ENCODE results near the gene KCNK5. TPM values are rescaled to one million over a fixed set of nuclear protein-coding genes. Genes with fewer than 3 reads are reported as not detected.

The KCNK5 gene
- total and polyA plus RNA-seq, 2 experiments from 2014 or later, result 6.6 to 11.4 TPM

DNA sequence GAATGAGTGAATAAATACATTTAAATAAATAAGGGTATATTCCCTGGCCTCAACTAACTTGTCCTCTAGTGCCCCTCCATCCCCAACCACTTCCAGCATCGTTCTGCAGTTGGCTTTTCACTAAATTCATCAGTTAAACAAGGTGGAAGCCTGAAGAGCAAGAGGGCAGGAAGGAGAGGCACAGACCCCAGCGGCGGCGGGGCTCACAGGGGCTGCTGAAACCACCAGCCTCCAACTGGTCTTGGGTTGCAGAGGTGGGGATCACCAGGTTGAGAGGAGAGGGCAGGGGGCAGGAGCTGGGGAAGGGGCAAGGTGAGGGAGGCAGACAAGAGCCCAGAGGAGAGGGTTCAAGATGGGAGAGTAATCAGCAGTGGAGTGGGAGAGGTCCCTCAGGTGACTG, 27.1 kb downstream of the KCNK5 start:
- Histone ChIP-seq H3K4me2 (no peak overlapping the region), H3K9me2 (replicated peaks; ENCODE audit: insufficient read depth) (no peaks in the 10 kb centered on the region), H4K20me1 (ENCODE audit: insufficient read depth, poor library complexity, severe bottlenecking) (no peaks in the 10 kb centered on the region), H3K9me3 (ENCODE audit: low read depth) (no peaks in the 10 kb centered on the region), H3K27me3 (no peaks in the 10 kb centered on the region), H3K27ac (peak overlapping the region; percentile 89), H2AFZ (no peak overlapping the region), H3K36me3 (replicated peaks; ENCODE audit: insufficient read depth, low read depth) (no peaks in the 10 kb centered on the region), H3K4me1 (ENCODE audit: insufficient read depth) (peaks cover 68% of the 10 kb centered on the region), H3K79me2 (peaks cover 17% of the 10 kb centered on the region), H3K4me3 (no peak overlapping the region)
- WGBS (ENCODE audit: low lambda C conversion rate, missing lambda C conversion rate), result 95% methylated on average over 4 of the region's 4 CpGs
- no peak for DNase-seq (ENCODE audit: low spot score)
- TF ChIP-seq, protein P1, sequence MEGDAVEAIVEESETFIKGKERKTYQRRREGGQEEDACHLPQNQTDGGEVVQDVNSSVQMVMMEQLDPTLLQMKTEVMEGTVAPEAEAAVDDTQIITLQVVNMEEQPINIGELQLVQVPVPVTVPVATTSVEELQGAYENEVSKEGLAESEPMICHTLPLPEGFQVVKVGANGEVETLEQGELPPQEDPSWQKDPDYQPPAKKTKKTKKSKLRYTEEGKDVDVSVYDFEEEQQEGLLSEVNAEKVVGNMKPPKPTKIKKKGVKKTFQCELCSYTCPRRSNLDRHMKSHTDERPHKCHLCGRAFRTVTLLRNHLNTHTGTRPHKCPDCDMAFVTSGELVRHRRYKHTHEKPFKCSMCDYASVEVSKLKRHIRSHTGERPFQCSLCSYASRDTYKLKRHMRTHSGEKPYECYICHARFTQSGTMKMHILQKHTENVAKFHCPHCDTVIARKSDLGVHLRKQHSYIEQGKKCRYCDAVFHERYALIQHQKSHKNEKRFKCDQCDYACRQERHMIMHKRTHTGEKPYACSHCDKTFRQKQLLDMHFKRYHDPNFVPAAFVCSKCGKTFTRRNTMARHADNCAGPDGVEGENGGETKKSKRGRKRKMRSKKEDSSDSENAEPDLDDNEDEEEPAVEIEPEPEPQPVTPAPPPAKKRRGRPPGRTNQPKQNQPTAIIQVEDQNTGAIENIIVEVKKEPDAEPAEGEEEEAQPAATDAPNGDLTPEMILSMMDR (IDR thresholded peaks at IDR 0.05; ENCODE audit: poor library complexity), result no peak
- no peak for TF ChIP-seq EZH2 (IDR thresholded peaks at IDR 0.05; ENCODE audit: borderline replicate concordance)
- TF ChIP-seq EZH2phosphoT487 (IDR thresholded peaks at IDR 0.05; ENCODE audit: low read depth, severe bottlenecking, unreplicated experiment), result no peak

DNA sequence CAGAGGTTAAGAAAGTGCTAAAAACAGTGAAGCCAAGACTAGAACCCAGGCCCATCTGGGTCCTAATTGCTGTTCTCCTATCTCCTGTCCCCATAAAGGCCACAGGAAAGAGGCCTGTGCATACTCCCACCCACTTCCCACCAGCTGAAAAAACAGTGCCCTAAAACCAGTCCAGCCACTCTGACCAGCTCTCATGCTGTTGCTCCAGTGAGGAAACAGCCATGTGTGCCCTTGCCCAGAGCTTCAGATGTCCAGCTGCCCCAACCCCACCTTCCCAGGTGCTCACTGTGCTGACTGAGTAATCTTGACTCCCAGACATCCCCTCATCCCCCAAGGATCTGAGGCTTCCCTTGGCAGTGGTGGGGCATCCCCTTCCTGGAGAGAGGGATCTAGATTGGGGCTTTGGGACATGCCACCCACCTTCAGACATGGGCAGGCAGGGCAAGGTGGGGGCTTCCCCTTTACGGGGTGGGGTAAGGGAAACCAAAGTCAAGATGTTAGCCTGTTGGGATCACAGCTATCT, 28.7 kb downstream of the KCNK5 start:
- H3K27ac ChIP-seq, result no peak overlapping the region
- no peak overlapping the region for H3K4me2 ChIP-seq
- H3K79me2 ChIP-seq, result peaks cover 13% of the 10 kb centered on the region
- no peaks in the 10 kb centered on the region for H3K36me3 ChIP-seq (replicated peaks; ENCODE audit: insufficient read depth, low read depth)
- peaks cover 64% of the 10 kb centered on the region for H3K4me1 ChIP-seq (ENCODE audit: insufficient read depth)
- WGBS (ENCODE audit: low lambda C conversion rate, missing lambda C conversion rate), result 67% methylated on average over 1 of the region's 1 CpG
- H3K9me3 ChIP-seq (ENCODE audit: low read depth), result no peaks in the 10 kb centered on the region
- no peak overlapping the region for H3K4me3 ChIP-seq
- no peaks in the 10 kb centered on the region for H3K27me3 ChIP-seq
- DNase-seq (ENCODE audit: low spot score), result no peak
- H2AFZ ChIP-seq, result no peak overlapping the region
- H4K20me1 ChIP-seq (ENCODE audit: insufficient read depth, poor library complexity, severe bottlenecking), result no peaks in the 10 kb centered on the region
- TF ChIP-seq, protein P1 (IDR thresholded peaks at IDR 0.05; ENCODE audit: poor library complexity), result no peak
- TF ChIP-seq EZH2phosphoT487 (IDR thresholded peaks at IDR 0.05; ENCODE audit: low read depth, severe bottlenecking, unreplicated experiment), result no peak
- H3K9me2 ChIP-seq (replicated peaks; ENCODE audit: insufficient read depth), result no peaks in the 10 kb centered on the region

DNA sequence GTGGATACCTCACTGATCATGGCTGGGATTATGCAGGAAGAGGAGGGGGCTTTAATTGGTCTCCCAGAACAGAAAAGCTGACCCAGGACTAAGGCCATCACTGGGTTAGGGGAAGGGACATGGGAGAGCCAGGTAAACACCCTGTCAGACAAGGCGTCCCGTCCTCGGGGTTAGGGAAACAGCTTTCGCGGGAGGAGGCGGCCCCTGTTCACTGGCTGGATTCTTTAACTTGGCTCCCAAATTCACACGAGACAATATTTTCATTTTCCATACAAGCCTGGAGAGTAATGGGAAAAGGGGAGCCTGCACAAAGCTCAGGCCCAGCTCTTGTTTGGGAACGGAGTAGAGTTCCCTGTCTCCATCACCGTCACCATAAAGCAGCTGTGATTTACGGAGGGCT, 29.3 kb downstream of the KCNK5 start:
- Histone ChIP-seq H2AFZ (no peak overlapping the region), H4K20me1 (ENCODE audit: insufficient read depth, poor library complexity, severe bottlenecking) (no peaks in the 10 kb centered on the region), H3K4me3 (no peak overlapping the region), H3K4me1 (ENCODE audit: insufficient read depth) (peaks cover 58% of the 10 kb centered on the region), H3K27me3 (no peaks in the 10 kb centered on the region), H3K4me2 (no peak overlapping the region), H3K36me3 (replicated peaks; ENCODE audit: insufficient read depth, low read depth) (no peaks in the 10 kb centered on the region), H3K27ac (no peak overlapping the region), H3K9me2 (replicated peaks; ENCODE audit: insufficient read depth) (no peaks in the 10 kb centered on the region), H3K9me3 (ENCODE audit: low read depth) (no peaks in the 10 kb centered on the region), H3K79me2 (peaks cover 13% of the 10 kb centered on the region)
- TF ChIP-seq, protein P1 (IDR thresholded peaks at IDR 0.05; ENCODE audit: poor library complexity), result no peak
- no peak for TF ChIP-seq EZH2 (IDR thresholded peaks at IDR 0.05; ENCODE audit: borderline replicate concordance)
- no peak for TF ChIP-seq EZH2phosphoT487 (IDR thresholded peaks at IDR 0.05; ENCODE audit: low read depth, severe bottlenecking, unreplicated experiment)
- DNase-seq (ENCODE audit: low spot score), result no peak
- 77% methylated on average over 10 of the region's 10 CpGs for WGBS (ENCODE audit: low lambda C conversion rate, missing lambda C conversion rate)
